HCT116 (cell line): ENCODE results near the gene BOC. TPM values are rescaled to one million over a fixed set of nuclear protein-coding genes. Genes with fewer than 3 reads are reported as not detected.

Experiments
- ATAC-seq: fragments of 200-7000 bp; cut with Tn5 transposase; 2 replicates; pipeline ENCODE4 v1.9.1; 2020; ENCODE audit warnings: mild to moderate bottlenecking, moderate library complexity
- BruUV-seq: library from RNA; stranded (reverse); fragments of 400-500 nt; replicated peaks from 2 replicates; lab custom pipeline; 2021; lab: Mats Ljungman, UMichigan
- CTCF ChIA-PET: fragments of 300-600 bp; sonication (Branson Sonifier 250); formaldehyde crosslinking; loops from one replicate; lab custom pipeline; 2021; ENCODE audit warnings: antibody characterized with exemption; lab: Charles Lee
- POLR2A ChIA-PET: fragments of 300-600, 350-600 bp; sonication (Branson Sonifier 250); formaldehyde crosslinking; loops from one replicate; lab custom pipeline; 2021; ENCODE audit warnings: antibody characterized with exemption; lab: Charles Lee
- RAD21 ChIA-PET, 2 experiments: fragments of 300-600 bp; sonication (Branson Sonifier 250); formaldehyde crosslinking; loops; one replicate each; lab custom pipeline; 2023; ENCODE audit warnings: low total read pairs in 2 of 2; ENCODE audit not compliant: uncharacterized antibody in 2 of 2, unreplicated experiment in 2 of 2, low non-redundant PET in 1 of 2; lab: Charles Lee
- DNase-seq: peaks from one replicate; pipeline ENCODE4 v3.0.0-alpha.2; 2010; ENCODE audit warnings: low read depth, low spot score
- H2AFZ ChIP-seq: fragments of 200-600 bp; shearing (Covaris generic), sonication (generic); 2 replicates; pipeline ENCODE4 v1.6.1; 2017; ENCODE audit warnings: low read depth, mixed run types, mixed read lengths, antibody characterized with exemption, low read length; ENCODE audit not compliant: poor library complexity, severe bottlenecking
- H3K27ac ChIP-seq: 2 replicates; pipeline ENCODE4 v1.5.1; 2012; ENCODE audit warnings: low read depth, low read length
- H3K27me3 ChIP-seq: fragments of 200-600 bp; sonication (generic); 2 replicates; pipeline ENCODE4 v1.6.1; 2016; ENCODE audit warnings: mixed run types, low read length, mixed read lengths; ENCODE audit not compliant: insufficient read depth
- H3K36me3 ChIP-seq, 2 experiments: fragments of 200-500 bp in 1 of 2; fragments of 200-600 bp in 1 of 2; sonication (Bioruptor generic) in 1 of 2; sonication (generic) in 1 of 2; 2 replicates each; pipeline versions ENCODE4 v1.5.1 to v1.6.1; 2014 to 2016; ENCODE audit warnings: low read length in 2 of 2, inconsistent platforms in 1 of 2, mixed read lengths in 1 of 2, mixed run types in 1 of 2; ENCODE audit not compliant: insufficient read depth in 2 of 2, control insufficient read depth in 1 of 2
- H3K4me1 ChIP-seq, 2 experiments: fragments of 200-600 bp in 1 of 2; sonication (generic) in 1 of 2; 2 replicates each; pipeline versions ENCODE4 v1.5.1 to v1.6.1; 2012 to 2017; ENCODE audit warnings: low read length in 2 of 2, inconsistent platforms in 1 of 2, mild to moderate bottlenecking in 1 of 2, mixed read lengths in 1 of 2, mixed run types in 1 of 2, moderate library complexity in 1 of 2; ENCODE audit not compliant: insufficient read depth in 2 of 2, control insufficient read depth in 1 of 2
- H3K4me2 ChIP-seq: fragments of 200-600 bp; sonication (generic); 2 replicates; pipeline ENCODE4 v1.6.1; 2017; ENCODE audit warnings: mixed run types, low read length, mixed read lengths
- H3K4me3 ChIP-seq, 2 experiments: fragments of 200-600 bp in 1 of 2; sonication (generic) in 1 of 2; replicated peaks in 1 of 2; 2 replicates each; pipeline ENCODE4 v1.5.1; 2011 to 2016; ENCODE audit warnings: low read length in 2 of 2, control low read depth in 1 of 2, low read depth in 1 of 2, mild to moderate bottlenecking in 1 of 2, mixed read lengths in 1 of 2, mixed run types in 1 of 2
- H3K79me2 ChIP-seq: fragments of 200-600 bp; sonication (generic); 2 replicates; pipeline ENCODE4 v1.6.1; 2017; ENCODE audit warnings: mild to moderate bottlenecking, mixed run types, low read length, moderate library complexity, mixed read lengths; ENCODE audit not compliant: insufficient read depth
- H3K9ac ChIP-seq: fragments of 200-600 bp; sonication (generic); 2 replicates; pipeline ENCODE4 v1.6.1; 2016; ENCODE audit warnings: low read length, mixed read lengths
- H3K9me2 ChIP-seq: fragments of 200-600 bp; sonication (generic), shearing (Covaris generic); 2 replicates; pipeline ENCODE4 v1.6.1; 2017; ENCODE audit warnings: mixed run types, mild to moderate bottlenecking, moderate library complexity; ENCODE audit not compliant: insufficient read depth
- H3K9me3 ChIP-seq, 2 experiments: fragments of 200-500 bp in 1 of 2; fragments of 200-600 bp in 1 of 2; sonication (Bioruptor generic) in 1 of 2; sonication (generic) in 1 of 2; 2 replicates each; pipeline ENCODE4 v1.6.1; 2014 to 2017; ENCODE audit warnings: low read length in 2 of 2, mixed read lengths in 2 of 2, inconsistent platforms in 1 of 2, low read depth in 1 of 2, mild to moderate bottlenecking in 1 of 2, mixed run types in 1 of 2, moderate library complexity in 1 of 2; ENCODE audit not compliant: control insufficient read depth in 1 of 2, insufficient read depth in 1 of 2
- H4K20me1 ChIP-seq: fragments of 200-600 bp; sonication (generic), shearing (Covaris generic); 2 replicates; pipeline ENCODE4 v1.6.1; 2017; ENCODE audit warnings: mixed run types, mild to moderate bottlenecking, moderate library complexity; ENCODE audit not compliant: insufficient read depth
- CBX3 ChIP-seq: IDR thresholded peaks from 2 replicates; pipeline ENCODE4 v1.6.1; 2012; ENCODE audit warnings: low read depth
- CEBPB ChIP-seq: IDR thresholded peaks from 2 replicates; pipeline ENCODE4 v1.6.1; 2012; ENCODE audit warnings: low read depth
- EZH2 ChIP-seq: fragments of 200-600 bp; sonication (generic); IDR thresholded peaks from 2 replicates; pipeline ENCODE4 v1.6.1; 2017; ENCODE audit warnings: antibody characterized with exemption, mixed run types
- EZH2phosphoT487 ChIP-seq: fragments of 200-600 bp; IDR thresholded peaks from 2 replicates; pipeline ENCODE4 v1.6.1; 2018; ENCODE audit warnings: antibody characterized with exemption, borderline replicate concordance
- FOSL1 ChIP-seq: IDR thresholded peaks from 2 replicates; pipeline ENCODE4 v1.6.1; 2012; ENCODE audit warnings: low read depth
- JUND ChIP-seq: IDR thresholded peaks from 2 replicates; pipeline ENCODE4 v1.6.1; 2012
- POLR2A ChIP-seq: IDR thresholded peaks from 2 replicates; pipeline ENCODE4 v1.7.0; 2011; ENCODE audit warnings: borderline replicate concordance; ENCODE audit not compliant: insufficient read depth, insufficient read length; ENCODE audit errors: extremely low read depth
- POLR2AphosphoS5 ChIP-seq: IDR thresholded peaks from 2 replicates; pipeline ENCODE4 v1.6.1; 2011; ENCODE audit warnings: mild to moderate bottlenecking, low read depth, low read length, moderate library complexity
- RAD21 ChIP-seq: IDR thresholded peaks from 2 replicates; pipeline ENCODE4 v1.6.1; 2012; ENCODE audit warnings: low read depth, mild to moderate bottlenecking
- SP1 ChIP-seq: IDR thresholded peaks from 2 replicates; pipeline ENCODE4 v1.6.1; 2012; ENCODE audit warnings: low read depth
- SRF ChIP-seq: IDR thresholded peaks from 2 replicates; pipeline ENCODE4 v1.6.1; 2012; ENCODE audit warnings: low read depth
- YY1 ChIP-seq: IDR thresholded peaks from 2 replicates; pipeline ENCODE4 v1.6.1; 2011; ENCODE audit warnings: low read length, low read depth, moderate library complexity, mild to moderate bottlenecking; ENCODE audit not compliant: insufficient replicate concordance; ENCODE audit errors: extremely low read depth
- ZBTB33 ChIP-seq: IDR thresholded peaks from 2 replicates; pipeline ENCODE4 v1.6.1; 2011; ENCODE audit warnings: mild to moderate bottlenecking, low read length, moderate library complexity; ENCODE audit not compliant: insufficient replicate concordance; ENCODE audit errors: extremely low read depth
- intact Hi-C: fragments of 100-400 bp; cut with micrococcal nuclease; formaldehyde crosslinking; loops from 2 replicates; pipeline ENCODE4 v1.10.0; 2022
- total RNA-seq: library from RNA; stranded (reverse); gene quantifications from one replicate; pipeline ENCODE4 v1.2.1, GENCODE V29; 2021; ENCODE audit not compliant: unreplicated experiment

BOC gene
- total RNA-seq, 1 experiment from 2014 or later = 3.3 TPM

GRCh38 chr3:113292933-113293332 is 81.6 kb downstream of the BOC start:
- DNase-seq (no peak), ATAC-seq (no peak)
- Histone ChIP-seq H3K79me2 (no peaks in the 10 kb centered on the region), H3K36me3 (no peaks in the 10 kb centered on the region), H3K27ac (no peak overlapping the region), H3K9me3 (no peaks in the 10 kb centered on the region), H3K4me2 (no peak overlapping the region), H2AFZ (no peak overlapping the region), H3K4me1 (no peaks in the 10 kb centered on the region), H3K4me3 (no peak overlapping the region), H3K27me3 (no peaks in the 10 kb centered on the region), H3K9me2 (no peaks in the 10 kb centered on the region), H4K20me1 (no peaks in the 10 kb centered on the region), H3K9ac (no peak overlapping the region)
- CTCF ChIA-PET = interaction anchor here (1.2 kb wide), 1 partner anchor 242 kb away, joined by 3 read pairs; no protein-coding TSS in a partner anchor
- intact Hi-C loops = loop anchor here (10.0 kb wide), 1 partner anchor 332 kb away; no protein-coding TSS in a partner anchor
- TF ChIP-seq POLR2A (no peak), EZH2 (no peak), CEBPB (no peak), JUND (no peak), SRF (no peak), CBX3 (no peak), YY1 (no peak), POLR2AphosphoS5 (no peak), SP1 (no peak), EZH2phosphoT487 (no peak), FOSL1 (no peak), ZBTB33 (no peak), RAD21 (no peak)
- BruUV-seq = no TSS peak
- POLR2A ChIA-PET = no interaction called here
- RAD21 ChIA-PET = no interaction called here
